OCI-LY1 (cell line): ENCODE results near the gene SNAI3.

Experiments
- EZH2 ChIP-seq: fragments of 200-600 bp; sonication (generic), shearing (Covaris generic); IDR thresholded peaks from 2 replicates; pipeline ENCODE4 v1.8.0; 2017; ENCODE audit warnings: borderline replicate concordance, mixed run types, mild to moderate bottlenecking, antibody characterized with exemption, low read length, moderate library complexity, mixed read lengths
- TF ChIP-seq, protein P1 (sequence below): fragments of 200-600 bp; sonication (generic), shearing (Covaris generic); IDR thresholded peaks from 2 replicates; pipeline ENCODE4 v1.5.1; 2017; ENCODE audit warnings: mild to moderate bottlenecking, antibody characterized with exemption, low read length, moderate library complexity, mixed read lengths

DNA sequence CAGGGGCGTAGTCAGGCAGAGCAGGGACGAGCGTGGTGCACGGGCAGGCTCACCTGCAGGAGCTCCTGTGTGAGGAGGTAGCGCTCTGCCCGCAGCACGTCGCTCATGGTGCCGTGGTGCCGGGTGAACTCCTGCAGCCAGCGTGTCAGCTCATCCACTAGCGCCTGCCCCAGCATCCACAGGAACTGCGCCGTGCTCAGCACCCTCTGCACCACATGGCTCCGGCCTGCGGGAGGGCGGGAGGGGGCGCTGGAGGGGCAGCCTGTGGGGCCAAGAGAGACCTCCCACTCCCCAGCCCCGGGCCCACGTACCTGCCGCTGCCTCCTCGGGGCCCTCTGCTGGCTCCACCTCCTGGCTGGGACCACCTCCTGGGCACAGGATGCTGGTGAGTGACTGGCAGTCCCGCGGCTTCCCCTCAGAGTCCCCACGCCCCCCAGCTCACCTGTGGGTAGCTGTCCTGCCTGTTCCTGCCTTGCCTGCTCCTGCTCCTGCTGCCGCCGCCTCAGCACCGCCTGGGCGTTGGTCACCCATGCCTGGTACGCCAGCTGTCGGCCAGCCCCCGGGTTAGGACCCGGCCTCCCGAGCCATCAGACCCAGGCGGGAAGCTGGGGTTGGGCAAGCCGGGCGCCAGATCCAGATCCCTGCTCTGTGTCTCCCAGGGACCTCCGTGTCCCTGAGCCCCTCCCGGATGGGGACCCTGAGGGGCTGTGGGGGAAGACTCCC is 36.6 kb upstream of the SNAI3 start:
- TF ChIP-seq, protein P1, sequence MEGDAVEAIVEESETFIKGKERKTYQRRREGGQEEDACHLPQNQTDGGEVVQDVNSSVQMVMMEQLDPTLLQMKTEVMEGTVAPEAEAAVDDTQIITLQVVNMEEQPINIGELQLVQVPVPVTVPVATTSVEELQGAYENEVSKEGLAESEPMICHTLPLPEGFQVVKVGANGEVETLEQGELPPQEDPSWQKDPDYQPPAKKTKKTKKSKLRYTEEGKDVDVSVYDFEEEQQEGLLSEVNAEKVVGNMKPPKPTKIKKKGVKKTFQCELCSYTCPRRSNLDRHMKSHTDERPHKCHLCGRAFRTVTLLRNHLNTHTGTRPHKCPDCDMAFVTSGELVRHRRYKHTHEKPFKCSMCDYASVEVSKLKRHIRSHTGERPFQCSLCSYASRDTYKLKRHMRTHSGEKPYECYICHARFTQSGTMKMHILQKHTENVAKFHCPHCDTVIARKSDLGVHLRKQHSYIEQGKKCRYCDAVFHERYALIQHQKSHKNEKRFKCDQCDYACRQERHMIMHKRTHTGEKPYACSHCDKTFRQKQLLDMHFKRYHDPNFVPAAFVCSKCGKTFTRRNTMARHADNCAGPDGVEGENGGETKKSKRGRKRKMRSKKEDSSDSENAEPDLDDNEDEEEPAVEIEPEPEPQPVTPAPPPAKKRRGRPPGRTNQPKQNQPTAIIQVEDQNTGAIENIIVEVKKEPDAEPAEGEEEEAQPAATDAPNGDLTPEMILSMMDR: no peak
- no peak for TF ChIP-seq EZH2
